Measurements from ENCODE around the gene ENPP3.

The ENPP3 gene

GRCh38 chr6:131761762-131762067 lies 124.6 kb downstream of the ENPP3 start:
- H3K27ac ChIP-seq: no peak overlapping the region
- ChIA-PET CTCF (no interaction called here), POLR2A (ENCODE audit: low non-redundant PET) (no interaction called here)
- TF ChIP-seq CTCF (conservative IDR thresholded peaks at IDR 0.05; ENCODE audit: low read depth): no peak
- no peak for DNase-seq (ENCODE audit: low spot score)

DNA sequence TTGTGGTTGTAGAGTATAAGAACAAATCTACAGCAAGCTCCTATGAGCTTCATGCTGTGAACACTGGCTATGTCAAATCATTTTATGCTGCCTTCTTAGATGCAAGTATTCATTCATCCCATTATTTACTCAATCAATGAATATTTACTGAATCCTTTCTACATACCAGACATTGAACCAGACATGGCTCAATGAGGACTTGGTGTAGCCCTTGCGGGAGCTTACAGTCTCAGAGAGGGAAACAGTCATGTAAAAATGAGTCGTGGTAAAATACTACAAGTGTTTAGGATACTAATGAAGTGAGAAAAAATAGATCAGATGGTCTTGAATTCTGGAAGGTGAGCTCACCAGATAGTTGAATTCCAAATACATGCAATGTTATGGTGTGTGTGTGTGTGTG lies 125.9 kb downstream of the ENPP3 start:
- no peak overlapping the region for H3K27ac ChIP-seq
- ChIA-PET CTCF (no interaction called here), POLR2A (ENCODE audit: low non-redundant PET) (no interaction called here)
- TF ChIP-seq CTCF (conservative IDR thresholded peaks at IDR 0.05; ENCODE audit: low read depth): no peak
- no peak for DNase-seq (ENCODE audit: low spot score)

DNA sequence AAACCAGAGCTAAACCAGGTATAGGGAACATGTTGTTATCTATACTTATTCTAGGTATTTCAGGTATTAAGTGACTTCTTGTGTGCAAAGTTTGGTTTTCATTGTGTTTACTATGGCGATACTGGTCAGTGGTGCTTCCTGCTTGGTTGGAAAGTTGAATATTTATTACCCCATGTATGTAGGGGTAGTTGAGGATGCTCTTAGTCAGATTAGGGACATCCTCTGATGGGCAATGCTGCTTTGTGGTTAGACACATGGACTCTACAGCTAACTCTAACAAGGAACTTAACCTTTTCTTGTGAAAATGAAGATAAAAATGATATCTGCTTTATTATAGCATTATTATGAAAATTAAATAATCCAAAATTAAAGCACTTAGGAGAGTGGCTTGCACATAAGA lies 126.6 kb downstream of the ENPP3 start:
- no peak for DNase-seq (ENCODE audit: low spot score)
- POLR2A ChIA-PET (ENCODE audit: low non-redundant PET): no interaction called here
- CTCF ChIA-PET: no interaction called here
- no peak for TF ChIP-seq CTCF (conservative IDR thresholded peaks at IDR 0.05; ENCODE audit: low read depth)
- no peak overlapping the region for H3K27ac ChIP-seq

DNA sequence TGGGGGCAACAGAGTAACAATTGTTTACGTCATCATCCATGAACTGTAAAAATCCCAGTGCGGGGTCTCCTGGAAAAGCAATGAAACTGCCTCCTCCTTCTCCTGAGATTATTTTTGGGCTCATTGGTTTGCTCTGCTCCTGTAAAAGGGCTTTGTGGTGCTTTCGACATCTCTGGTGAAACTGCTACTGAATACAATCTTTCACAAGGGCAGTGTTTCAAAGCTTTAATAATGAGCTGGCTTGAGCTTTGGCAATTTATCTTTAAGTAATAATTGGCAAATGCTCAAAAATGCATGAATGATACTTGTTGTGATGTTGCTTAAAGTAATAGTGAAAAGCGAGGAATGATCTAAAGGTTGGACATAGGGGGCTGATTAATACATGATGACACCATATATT lies 127.2 kb downstream of the ENPP3 start:
- no peak for TF ChIP-seq CTCF (conservative IDR thresholded peaks at IDR 0.05; ENCODE audit: low read depth)
- POLR2A ChIA-PET (ENCODE audit: low non-redundant PET): no interaction called here
- CTCF ChIA-PET: no interaction called here
- DNase-seq (ENCODE audit: low spot score): no peak
- no peak overlapping the region for H3K27ac ChIP-seq

DNA sequence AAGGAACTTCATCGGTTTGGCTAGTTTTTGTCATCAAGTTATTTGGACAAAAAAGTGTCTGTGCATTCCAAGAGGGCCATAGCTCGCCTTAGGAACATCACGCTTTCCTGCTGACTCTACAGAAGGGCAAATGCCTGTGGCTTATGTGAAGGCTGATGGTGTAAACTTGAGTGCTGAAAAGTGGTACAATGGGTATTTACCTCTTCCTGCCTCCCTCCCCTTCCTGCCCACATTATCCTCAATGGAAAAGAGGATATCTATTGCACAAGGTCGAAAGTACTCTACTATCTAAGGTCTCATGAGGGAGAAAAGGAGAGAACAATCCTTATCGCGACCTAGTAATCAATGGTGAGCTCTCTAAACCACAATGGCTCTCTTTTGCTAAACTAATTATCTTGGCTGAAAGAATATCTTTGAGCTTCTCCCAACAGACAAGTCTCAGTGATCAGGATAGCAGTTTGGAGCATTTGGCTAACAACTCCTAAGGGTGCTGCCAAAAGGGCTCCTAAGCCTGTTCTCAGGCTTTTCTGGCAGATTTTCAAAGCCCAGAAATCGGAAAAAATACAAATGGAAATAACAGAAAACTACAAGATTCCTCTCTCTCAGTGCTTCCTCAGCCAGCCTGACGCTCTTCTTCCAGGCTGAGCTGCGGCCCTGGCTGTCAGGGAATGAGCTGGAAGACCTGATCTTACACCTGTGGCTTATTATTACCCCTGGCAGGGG lies 128.1 kb downstream of the ENPP3 start:
- POLR2A ChIA-PET (ENCODE audit: low non-redundant PET): no interaction called here
- no peak overlapping the region for H3K27ac ChIP-seq
- no peak for DNase-seq (ENCODE audit: low spot score)
- TF ChIP-seq CTCF (conservative IDR thresholded peaks at IDR 0.05; ENCODE audit: low read depth): no peak
- CTCF ChIA-PET: no interaction called here

GRCh38 chr6:131765804-131766135 lies 128.7 kb downstream of the ENPP3 start:
- no peak for DNase-seq (ENCODE audit: low spot score)
- ChIA-PET CTCF (no interaction called here), POLR2A (ENCODE audit: low non-redundant PET) (no interaction called here)
- TF ChIP-seq CTCF (conservative IDR thresholded peaks at IDR 0.05; ENCODE audit: low read depth): no peak
- no peak overlapping the region for H3K27ac ChIP-seq

DNA sequence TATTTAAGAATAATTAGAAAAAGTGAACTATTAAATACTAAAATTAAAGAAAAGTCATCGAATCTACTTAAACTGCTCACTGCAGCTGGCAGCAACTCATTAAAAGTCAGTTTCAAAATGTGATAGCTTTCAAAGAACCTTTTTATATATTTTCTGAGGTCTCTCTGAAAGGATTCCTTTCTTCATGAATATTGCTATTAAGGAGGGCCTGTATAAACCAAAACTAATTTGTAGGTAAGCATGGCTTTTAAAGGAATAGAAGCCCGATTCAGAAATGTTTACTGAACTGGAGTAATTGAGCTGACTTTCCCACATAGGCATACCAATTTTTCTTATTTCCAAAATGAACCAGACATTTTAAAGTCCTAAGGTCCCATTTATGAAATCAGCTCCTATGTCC lies 129.5 kb downstream of the ENPP3 start:
- ChIA-PET POLR2A (ENCODE audit: low non-redundant PET) (no interaction called here), CTCF (no interaction called here)
- TF ChIP-seq CTCF (conservative IDR thresholded peaks at IDR 0.05; ENCODE audit: low read depth): no peak
- no peak for DNase-seq (ENCODE audit: low spot score)
- H3K27ac ChIP-seq: no peak overlapping the region

Measured in RWPE1 (cell line).